ENCODE results near the gene GLDC.

DNA sequence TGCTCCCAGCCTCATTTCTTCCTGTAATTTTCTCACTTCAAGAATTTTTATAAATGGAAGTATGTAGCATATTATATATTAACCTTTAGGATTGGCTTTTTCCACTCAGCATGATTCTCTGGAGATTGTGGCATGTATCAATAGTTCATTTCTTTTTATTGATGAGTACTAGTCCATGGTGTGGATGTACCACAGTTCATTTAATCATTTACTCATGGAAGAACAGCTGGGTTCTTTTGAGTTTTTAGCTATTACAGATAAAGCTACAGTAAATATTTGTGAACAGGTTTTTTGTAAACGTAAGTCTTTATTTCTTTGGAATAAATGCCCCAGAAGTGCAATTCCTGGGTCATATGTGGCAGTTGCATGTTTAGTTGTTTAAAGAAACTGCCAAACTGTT is 156.4 kb downstream of the GLDC start:
- TF ChIP-seq, protein P1, sequence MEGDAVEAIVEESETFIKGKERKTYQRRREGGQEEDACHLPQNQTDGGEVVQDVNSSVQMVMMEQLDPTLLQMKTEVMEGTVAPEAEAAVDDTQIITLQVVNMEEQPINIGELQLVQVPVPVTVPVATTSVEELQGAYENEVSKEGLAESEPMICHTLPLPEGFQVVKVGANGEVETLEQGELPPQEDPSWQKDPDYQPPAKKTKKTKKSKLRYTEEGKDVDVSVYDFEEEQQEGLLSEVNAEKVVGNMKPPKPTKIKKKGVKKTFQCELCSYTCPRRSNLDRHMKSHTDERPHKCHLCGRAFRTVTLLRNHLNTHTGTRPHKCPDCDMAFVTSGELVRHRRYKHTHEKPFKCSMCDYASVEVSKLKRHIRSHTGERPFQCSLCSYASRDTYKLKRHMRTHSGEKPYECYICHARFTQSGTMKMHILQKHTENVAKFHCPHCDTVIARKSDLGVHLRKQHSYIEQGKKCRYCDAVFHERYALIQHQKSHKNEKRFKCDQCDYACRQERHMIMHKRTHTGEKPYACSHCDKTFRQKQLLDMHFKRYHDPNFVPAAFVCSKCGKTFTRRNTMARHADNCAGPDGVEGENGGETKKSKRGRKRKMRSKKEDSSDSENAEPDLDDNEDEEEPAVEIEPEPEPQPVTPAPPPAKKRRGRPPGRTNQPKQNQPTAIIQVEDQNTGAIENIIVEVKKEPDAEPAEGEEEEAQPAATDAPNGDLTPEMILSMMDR (IDR thresholded peaks at IDR 0.05) = no peak
- no peak for TF ChIP-seq POLR2A (IDR thresholded peaks at IDR 0.05)

All from lower leg skin (tissue), 3 donors.